PC-3 (cell line): ENCODE measurements around the gene MAPKAP1.

Experiments used
- EZH2 ChIP-seq: fragments of 300-600 bp; sonication (generic); IDR thresholded peaks from one replicate; pipeline ENCODE4 v1.6.1; 2017; ENCODE audit warnings: antibody characterized with exemption, mild to moderate bottlenecking, low read length; ENCODE audit not compliant: unreplicated experiment
- TF ChIP-seq, protein P1 (sequence below): fragments of 300-600 bp; sonication (generic); conservative IDR thresholded peaks from 2 replicates; pipeline ENCODE4 v1.5.1; 2017; ENCODE audit warnings: antibody characterized with exemption, low read depth, mild to moderate bottlenecking, low read length

DNA sequence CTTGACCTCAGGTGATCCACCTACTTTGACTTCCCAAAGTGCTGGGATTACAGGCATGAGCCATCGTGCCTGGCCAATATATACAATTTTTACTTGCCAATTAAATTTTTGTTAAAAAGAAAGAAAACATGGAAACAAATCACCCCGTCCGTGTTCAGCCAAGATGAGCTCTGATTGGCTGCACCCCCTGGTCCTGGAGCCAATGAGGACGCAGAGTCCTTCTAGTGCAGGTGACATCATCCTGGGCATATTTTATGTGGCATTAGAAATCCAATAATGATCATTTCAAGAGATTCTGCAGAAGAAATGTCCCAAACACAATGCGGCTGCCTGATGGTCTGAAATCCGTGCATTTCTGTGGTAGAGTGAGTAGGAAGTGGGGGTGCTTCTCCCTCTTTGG lies 285.8 kb downstream of the MAPKAP1 start:
- TF ChIP-seq, protein P1, sequence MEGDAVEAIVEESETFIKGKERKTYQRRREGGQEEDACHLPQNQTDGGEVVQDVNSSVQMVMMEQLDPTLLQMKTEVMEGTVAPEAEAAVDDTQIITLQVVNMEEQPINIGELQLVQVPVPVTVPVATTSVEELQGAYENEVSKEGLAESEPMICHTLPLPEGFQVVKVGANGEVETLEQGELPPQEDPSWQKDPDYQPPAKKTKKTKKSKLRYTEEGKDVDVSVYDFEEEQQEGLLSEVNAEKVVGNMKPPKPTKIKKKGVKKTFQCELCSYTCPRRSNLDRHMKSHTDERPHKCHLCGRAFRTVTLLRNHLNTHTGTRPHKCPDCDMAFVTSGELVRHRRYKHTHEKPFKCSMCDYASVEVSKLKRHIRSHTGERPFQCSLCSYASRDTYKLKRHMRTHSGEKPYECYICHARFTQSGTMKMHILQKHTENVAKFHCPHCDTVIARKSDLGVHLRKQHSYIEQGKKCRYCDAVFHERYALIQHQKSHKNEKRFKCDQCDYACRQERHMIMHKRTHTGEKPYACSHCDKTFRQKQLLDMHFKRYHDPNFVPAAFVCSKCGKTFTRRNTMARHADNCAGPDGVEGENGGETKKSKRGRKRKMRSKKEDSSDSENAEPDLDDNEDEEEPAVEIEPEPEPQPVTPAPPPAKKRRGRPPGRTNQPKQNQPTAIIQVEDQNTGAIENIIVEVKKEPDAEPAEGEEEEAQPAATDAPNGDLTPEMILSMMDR = no peak
- no peak for TF ChIP-seq EZH2
